Measurements from ENCODE around the gene RRP15. TPM values are rescaled to one million over a fixed set of nuclear protein-coding genes. Genes with fewer than 3 reads are reported as not detected.

Gene RRP15
- total RNA-seq, 4 donors from 2014 or later = 1.2 to 3.8 (median 2.0) TPM

- H3K4me1 ChIP-seq = peaks cover 0 to 4% (median 0%) of the 10 kb centered on the region in 4 donors
- DNase-seq = no peak
- WGBS, 2 donors (ENCODE audit: low coverage in 1 of 2) = 55 to 66% methylated on average over 2 of the region's 2 CpGs
- TF ChIP-seq POLR2AphosphoS5 (IDR thresholded peaks at IDR 0.05) (no peak), CTCF (IDR thresholded peaks at IDR 0.05) (no peak), POLR2A (IDR thresholded peaks at IDR 0.05) (no peak), EP300 (IDR thresholded peaks at IDR 0.05; ENCODE audit: low read depth) (no peak)
- H3K9me3 ChIP-seq = no peaks in the 10 kb centered on the region
- no peaks in the 10 kb centered on the region for H3K27me3 ChIP-seq
- intact Hi-C loops (cut with DNase I; ENCODE audit: low total_unique reads) = no loop called here
- H3K36me3 ChIP-seq = no peaks in the 10 kb centered on the region
- no peak overlapping the region for H3K27ac ChIP-seq
- H3K4me3 ChIP-seq = no peak overlapping the region
- in situ Hi-C loops (cut with MboI; ENCODE audit: low pct_ligation_motif_present in 1 of 4, low pct_unique_long_range_greater_than_20kb in 1 of 4, low sequenced_read_pairs in 3 of 4) = no loop called here
These were observed 98.0 kb downstream of the RRP15 start for GRCh38 chr1:218383051-218383450.

GRCh38 chr1:218383681-218384080 lies 98.6 kb downstream of the RRP15 start:
- Histone ChIP-seq H3K27ac (no peak overlapping the region), H3K36me3 (no peaks in the 10 kb centered on the region), H3K9me3 (no peaks in the 10 kb centered on the region), H3K4me3 (no peak overlapping the region), H3K27me3 (no peaks in the 10 kb centered on the region), H3K4me1 (peaks cover 0 to 4% (median 0%) of the 10 kb centered on the region in 4 donors)
- DNase-seq = no peak
- intact Hi-C loops (cut with DNase I; ENCODE audit: low total_unique reads) = no loop called here
- in situ Hi-C loops (cut with MboI; ENCODE audit: low pct_ligation_motif_present in 1 of 4, low pct_unique_long_range_greater_than_20kb in 1 of 4, low sequenced_read_pairs in 3 of 4) = no loop called here
- no peak for TF ChIP-seq POLR2AphosphoS5 (IDR thresholded peaks at IDR 0.05)
- no peak for TF ChIP-seq EP300 (IDR thresholded peaks at IDR 0.05; ENCODE audit: low read depth)
- TF ChIP-seq CTCF (IDR thresholded peaks at IDR 0.05) = no peak
- TF ChIP-seq POLR2A (IDR thresholded peaks at IDR 0.05) = no peak
- WGBS, 2 donors (ENCODE audit: low coverage in 1 of 2) = 61 to 77% methylated on average over 5 to 8 of the region's 8 CpGs

- WGBS, 2 donors (ENCODE audit: low coverage in 1 of 2) = 67 to 78% methylated on average over 4 to 6 of the region's 6 CpGs
- no peaks in the 10 kb centered on the region for H3K36me3 ChIP-seq
- in situ Hi-C loops (cut with MboI; ENCODE audit: low pct_ligation_motif_present in 1 of 4, low pct_unique_long_range_greater_than_20kb in 1 of 4, low sequenced_read_pairs in 3 of 4) (no loop called here), intact Hi-C loops (cut with DNase I; ENCODE audit: low total_unique reads) (no loop called here)
- peaks cover 0 to 4% (median 0%) of the 10 kb centered on the region in 4 donors for H3K4me1 ChIP-seq
- DNase-seq = no peak
- no peak overlapping the region for H3K4me3 ChIP-seq
- no peak overlapping the region for H3K27ac ChIP-seq
- H3K27me3 ChIP-seq = no peaks in the 10 kb centered on the region
- no peak for TF ChIP-seq EP300 (IDR thresholded peaks at IDR 0.05; ENCODE audit: low read depth)
- TF ChIP-seq CTCF (IDR thresholded peaks at IDR 0.05) = no peak
- no peak for TF ChIP-seq POLR2A (IDR thresholded peaks at IDR 0.05)
- no peak for TF ChIP-seq POLR2AphosphoS5 (IDR thresholded peaks at IDR 0.05)
- no peaks in the 10 kb centered on the region for H3K9me3 ChIP-seq
These were observed 99.5 kb downstream of the RRP15 start for GRCh38 chr1:218384581-218384993.

Small RNAs within 50 kb of the gene (small RNA-seq; reads per million reads assigned to genes)
- 0 reads per million in 4 donors for gene AC096638.1

Other genes with a start within 250 kb of the RRP15 start
- 1 to 10 TPM in 2 of 4 donors, under 1 TPM in 2; 0.41 to 2.2 (median 1.1) TPM for gene TGFB2, start 60.0 kb downstream of the RRP15 start, total RNA-seq

Measured in transverse colon (tissue), 4 donors.